Chondrocyte (in vitro differentiated cells): Measurements from ENCODE around the gene UBE3C. TPM values are rescaled to one million over a fixed set of nuclear protein-coding genes. Genes with fewer than 3 reads are reported as not detected.

ENCODE experiments used
- DNase-seq: peaks from one replicate; pipeline ENCODE4 v3.0.0; 2021; ENCODE audit warnings: mixed read lengths, low spot score
- H3K27ac Mint-ChIP-seq: one replicate; pipeline ENCODE4 v1.8.0; 2021; ENCODE audit warnings: mild to moderate bottlenecking, moderate library complexity, mixed read lengths; ENCODE audit not compliant: unreplicated experiment
- H3K27me3 Mint-ChIP-seq: 2 replicates; pipeline ENCODE4 v1.8.0; 2021; ENCODE audit warnings: low read depth, mixed read lengths
- H3K36me3 Mint-ChIP-seq: 2 replicates; pipeline ENCODE4 v1.8.0; 2021; ENCODE audit warnings: low read depth, mixed read lengths
- H3K4me1 Mint-ChIP-seq: 2 replicates; pipeline ENCODE4 v1.8.0; 2021; ENCODE audit warnings: low read depth, mild to moderate bottlenecking, mixed read lengths
- H3K4me3 Mint-ChIP-seq: one replicate; pipeline ENCODE4 v1.8.0; 2021; ENCODE audit warnings: mild to moderate bottlenecking, moderate library complexity, mixed read lengths; ENCODE audit not compliant: unreplicated experiment
- H3K9me3 Mint-ChIP-seq: 2 replicates; pipeline ENCODE4 v1.8.0; 2021; ENCODE audit warnings: low read depth, mixed read lengths
- CTCF ChIP-seq: fragments of 200-600 bp; sonication (generic); IDR thresholded peaks from 2 replicates; pipeline ENCODE4 v1.5.0; 2021; ENCODE audit warnings: antibody characterized with exemption, mild to moderate bottlenecking, moderate library complexity
- total RNA-seq: library from RNA; stranded (reverse); gene quantifications from 3 replicates; pipeline ENCODE4 v1.2.1, GENCODE V29; 2021

UBE3C gene
- total RNA-seq, 1 donor from 2014 or later: 58.9 TPM

GRCh38 chr7:157234271-157234670 is 95.5 kb downstream of the UBE3C start:
- Mint-ChIP-seq H3K36me3 (peaks cover 23% of the 10 kb centered on the region), H3K9me3 (no peaks in the 10 kb centered on the region), H3K4me3 (no peak overlapping the region), H3K4me1 (peaks cover 18% of the 10 kb centered on the region), H3K27me3 (no peaks in the 10 kb centered on the region), H3K27ac (no peak overlapping the region)
- DNase-seq: no peak
- no peak for TF ChIP-seq CTCF

GRCh38 chr7:157235357-157236333 is 96.9 kb downstream of the UBE3C start:
- DNase-seq: no peak

GRCh38 chr7:157238087-157238486 is 99.4 kb downstream of the UBE3C start:
- no peaks in the 10 kb centered on the region for H3K9me3 Mint-ChIP-seq
- no peak overlapping the region for H3K27ac Mint-ChIP-seq
- H3K36me3 Mint-ChIP-seq: peaks cover 22% of the 10 kb centered on the region
- no peaks in the 10 kb centered on the region for H3K27me3 Mint-ChIP-seq
- no peak for DNase-seq
- H3K4me3 Mint-ChIP-seq: no peak overlapping the region
- peak; percentile 23 for TF ChIP-seq CTCF
- H3K4me1 Mint-ChIP-seq: peaks cover 18% of the 10 kb centered on the region

More at GRCh38 chr7:157235357-157236333, 96.9 kb downstream of the UBE3C start:
- Mint-ChIP-seq H3K4me3 (no peak overlapping the region), H3K27ac (no peak overlapping the region), H3K36me3 (peaks cover 27% of the 10 kb centered on the region), H3K27me3 (no peaks in the 10 kb centered on the region), H3K4me1 (peaks cover 18% of the 10 kb centered on the region), H3K9me3 (no peaks in the 10 kb centered on the region)
- TF ChIP-seq CTCF: no peak

GRCh38 chr7:157239571-157240270 is 101.0 kb downstream of the UBE3C start:
- Mint-ChIP-seq H3K27me3 (no peaks in the 10 kb centered on the region), H3K9me3 (no peaks in the 10 kb centered on the region), H3K36me3 (peaks cover 22% of the 10 kb centered on the region), H3K27ac (no peak overlapping the region), H3K4me1 (peaks cover 12% of the 10 kb centered on the region), H3K4me3 (no peak overlapping the region)
- peak; percentile 8 for TF ChIP-seq CTCF
- DNase-seq: no peak

- Mint-ChIP-seq H3K27me3 (no peaks in the 10 kb centered on the region), H3K9me3 (no peaks in the 10 kb centered on the region), H3K27ac (no peak overlapping the region), H3K36me3 (peaks cover 22% of the 10 kb centered on the region), H3K4me1 (no peaks in the 10 kb centered on the region), H3K4me3 (no peak overlapping the region)
- no peak for DNase-seq
- no peak for TF ChIP-seq CTCF
Measured at GRCh38 chr7:157241631-157242030, 102.9 kb downstream of the UBE3C start.
